CD4-positive, alpha-beta T cell treated with Interleukin-6 for 4 hours (primary cell): Measurements from ENCODE around the gene ABO.
"Not testable (repeated sequence)": the region's sequence is repeated elsewhere in the genome, so short reads cannot be mapped to it uniquely, and the experiment has no call there.

Experiments used
- DNase-seq: peaks from one replicate; pipeline ENCODE4 v3.0.0-alpha.2; 2020; ENCODE audit warnings: mixed read lengths

ABO gene

DNA sequence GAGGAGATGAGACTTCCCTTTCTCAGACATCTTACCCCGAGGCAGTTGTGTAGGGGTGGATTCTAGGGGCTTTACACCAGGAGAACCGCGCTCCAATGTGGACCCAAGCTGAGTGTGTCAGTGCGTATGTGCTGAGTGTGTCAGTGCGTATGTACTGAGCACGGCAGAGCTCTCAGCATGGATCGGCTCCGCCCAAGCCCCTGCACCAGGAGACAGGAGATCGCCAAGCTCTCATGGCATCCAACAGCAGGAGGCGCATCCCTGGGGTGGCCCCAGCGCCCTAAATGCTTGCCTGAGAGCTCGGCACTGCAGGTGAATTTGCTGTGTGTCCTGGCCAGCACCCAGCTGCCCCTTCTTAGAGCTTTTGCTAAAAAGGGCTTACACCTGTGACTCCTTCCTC, 53.0 kb downstream of the ABO start:
- DNase-seq: not testable (repeated sequence)

DNA sequence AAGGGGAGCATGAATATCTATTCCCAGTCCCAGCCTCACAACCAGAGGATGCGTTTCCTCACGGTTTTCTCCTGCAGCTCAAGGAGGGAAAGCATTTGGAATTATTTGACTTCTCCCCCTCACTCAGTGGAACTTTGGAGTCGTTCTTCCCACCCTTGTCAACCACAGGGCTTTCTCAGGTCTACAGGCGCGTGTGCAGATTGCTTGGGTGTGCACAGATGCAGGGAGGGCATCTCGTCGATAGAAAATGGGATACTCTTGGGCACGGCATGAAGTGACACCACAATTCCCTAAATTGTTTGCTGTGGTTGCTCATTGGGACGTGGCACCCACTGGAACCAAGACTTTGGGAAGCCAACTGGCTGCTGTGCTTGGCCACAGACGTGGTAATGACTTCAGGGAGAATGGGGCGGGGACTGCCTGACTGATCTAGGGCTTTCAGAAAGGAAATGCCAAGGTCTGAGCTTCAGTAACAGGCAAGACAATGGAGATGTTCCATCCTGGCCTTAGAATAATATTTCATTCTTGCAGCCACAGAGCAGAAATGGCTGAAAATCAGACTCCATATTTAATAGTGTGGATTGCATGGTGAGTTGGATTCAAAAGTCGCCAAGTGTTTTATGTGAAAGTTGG, 53.7 kb downstream of the ABO start:
- DNase-seq: no peak

DNA sequence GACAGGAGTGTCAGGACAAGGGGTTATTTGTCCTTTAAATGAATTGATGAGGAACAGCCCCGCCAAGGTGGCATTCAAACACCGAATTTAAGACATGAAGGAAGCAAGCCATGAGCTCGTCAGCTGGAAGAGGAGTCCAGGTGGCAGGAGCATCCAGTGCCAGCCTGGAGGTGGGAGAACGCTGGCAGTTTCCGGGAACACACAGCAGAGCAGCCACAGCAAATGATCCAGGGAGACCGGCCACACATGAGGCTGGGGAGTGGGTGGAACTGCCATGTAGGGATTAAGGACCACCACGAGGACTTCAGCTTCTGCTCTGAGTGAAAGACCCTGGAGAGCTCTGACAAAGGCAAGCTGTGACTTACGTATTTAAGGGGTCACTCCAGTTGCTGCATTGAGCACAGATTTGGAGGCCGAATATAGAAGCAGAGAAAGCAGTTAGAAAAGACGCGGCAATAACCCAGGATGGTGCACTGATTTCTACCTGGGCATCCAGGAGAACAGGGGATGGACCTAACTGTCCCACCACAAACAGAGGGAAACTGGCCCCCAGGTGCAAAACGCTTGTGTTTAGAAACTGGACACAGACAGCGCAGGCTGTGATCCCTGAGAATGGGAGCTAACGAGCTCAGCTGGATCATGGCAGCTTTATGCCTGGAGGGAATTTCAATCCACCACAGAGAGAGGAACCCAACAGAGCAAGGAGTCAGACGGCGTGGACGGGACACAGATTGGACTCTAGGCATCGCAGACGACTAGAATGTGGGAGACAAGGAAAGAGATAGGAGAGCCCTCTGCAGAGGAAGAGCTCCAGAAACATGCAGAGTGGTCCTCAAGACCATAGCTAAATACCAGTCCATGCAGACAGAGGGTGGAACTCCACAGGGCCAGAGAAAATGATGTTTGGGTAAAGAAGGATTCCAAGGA, 56.7 kb downstream of the ABO start:
- not testable (repeated sequence) for DNase-seq

DNA sequence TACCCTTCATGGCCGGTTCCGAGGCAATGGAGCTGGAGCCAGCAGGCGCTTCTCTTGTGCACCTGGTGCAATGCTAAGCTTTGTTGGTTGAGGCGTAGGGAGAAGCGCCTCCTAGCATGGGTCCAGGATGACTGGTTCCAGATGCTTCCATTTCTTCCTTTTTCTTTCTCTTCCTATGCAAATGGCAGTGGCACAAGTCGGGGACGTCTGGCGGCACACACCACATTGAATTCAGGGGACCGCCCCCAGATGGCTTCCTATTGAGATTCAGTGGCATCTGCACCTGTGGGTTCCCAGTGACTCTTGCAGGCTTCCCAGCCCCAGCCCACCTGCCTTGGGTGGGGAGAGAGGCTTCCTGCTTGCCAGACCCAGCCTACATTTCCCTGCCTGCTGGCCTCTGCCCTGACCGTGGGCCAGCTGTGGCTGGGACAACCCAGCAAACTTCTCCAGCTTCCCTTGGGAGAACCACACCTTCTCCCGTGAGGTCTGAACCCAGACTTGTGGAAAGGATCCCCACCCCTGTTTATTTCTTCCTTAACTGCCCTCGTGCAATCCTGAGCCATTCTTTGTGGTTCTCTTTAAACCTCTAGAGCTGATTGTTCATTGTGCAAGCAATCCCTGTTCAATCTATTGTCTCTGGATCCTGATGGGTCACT, 57.5 kb downstream of the ABO start:
- not testable (repeated sequence) for DNase-seq

DNA sequence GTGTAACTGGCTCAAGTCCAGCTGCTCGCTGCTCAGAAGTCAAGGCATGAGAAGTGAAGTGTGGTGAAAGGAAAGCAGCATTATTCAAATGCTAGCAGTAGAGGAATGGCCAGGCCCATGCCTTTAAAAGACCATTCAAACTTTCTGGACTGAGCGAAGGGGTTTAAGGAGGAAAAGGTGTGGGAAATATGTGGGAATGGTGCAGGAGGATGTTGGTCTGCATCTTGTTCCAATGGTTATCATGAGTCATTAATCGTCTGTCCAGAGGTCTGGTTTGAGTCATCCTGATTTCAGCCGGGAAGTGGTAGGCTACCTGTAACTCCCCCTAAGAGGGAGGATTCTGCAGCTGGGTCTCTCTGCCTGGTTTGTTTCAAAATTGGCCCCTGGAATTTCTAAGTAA, 60.7 kb downstream of the ABO start:
- not testable (repeated sequence) for DNase-seq

DNA sequence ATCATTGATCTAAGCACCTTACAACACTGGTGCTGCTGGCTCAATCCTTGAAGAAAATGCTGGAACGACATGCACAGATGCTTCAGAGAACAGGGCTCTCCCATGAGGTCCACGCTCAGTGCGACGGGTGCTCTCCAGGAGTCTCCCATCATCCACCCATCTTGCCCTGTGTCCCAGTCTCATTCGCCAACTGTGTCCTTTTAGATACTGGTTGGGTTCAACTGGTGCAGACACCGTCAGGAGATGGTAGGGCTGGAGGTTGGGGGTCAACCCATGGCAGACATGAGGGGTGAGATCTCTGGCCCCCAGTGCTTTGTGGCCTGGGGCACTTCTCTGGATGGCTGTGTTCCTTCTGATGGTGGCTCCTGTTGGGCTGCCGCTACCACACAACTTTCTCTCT, 64.4 kb downstream of the ABO start:
- DNase-seq: no peak

DNA sequence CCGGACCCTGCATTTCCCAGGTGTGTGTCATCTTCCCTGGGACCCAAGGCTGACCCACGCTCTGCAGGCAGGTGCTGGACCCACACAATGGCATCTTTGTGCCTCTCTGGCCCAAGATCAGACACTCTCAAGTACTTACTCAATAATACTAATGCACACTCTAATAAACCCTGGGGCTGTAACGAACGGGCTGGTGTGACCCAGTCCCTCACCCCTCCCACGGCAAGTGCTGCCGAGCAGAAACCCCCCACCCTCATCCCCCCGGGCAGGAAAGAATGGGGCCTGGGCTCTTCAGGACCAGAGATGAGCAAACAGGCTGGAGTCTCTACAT, 64.8 kb downstream of the ABO start:
- no peak for DNase-seq

DNA sequence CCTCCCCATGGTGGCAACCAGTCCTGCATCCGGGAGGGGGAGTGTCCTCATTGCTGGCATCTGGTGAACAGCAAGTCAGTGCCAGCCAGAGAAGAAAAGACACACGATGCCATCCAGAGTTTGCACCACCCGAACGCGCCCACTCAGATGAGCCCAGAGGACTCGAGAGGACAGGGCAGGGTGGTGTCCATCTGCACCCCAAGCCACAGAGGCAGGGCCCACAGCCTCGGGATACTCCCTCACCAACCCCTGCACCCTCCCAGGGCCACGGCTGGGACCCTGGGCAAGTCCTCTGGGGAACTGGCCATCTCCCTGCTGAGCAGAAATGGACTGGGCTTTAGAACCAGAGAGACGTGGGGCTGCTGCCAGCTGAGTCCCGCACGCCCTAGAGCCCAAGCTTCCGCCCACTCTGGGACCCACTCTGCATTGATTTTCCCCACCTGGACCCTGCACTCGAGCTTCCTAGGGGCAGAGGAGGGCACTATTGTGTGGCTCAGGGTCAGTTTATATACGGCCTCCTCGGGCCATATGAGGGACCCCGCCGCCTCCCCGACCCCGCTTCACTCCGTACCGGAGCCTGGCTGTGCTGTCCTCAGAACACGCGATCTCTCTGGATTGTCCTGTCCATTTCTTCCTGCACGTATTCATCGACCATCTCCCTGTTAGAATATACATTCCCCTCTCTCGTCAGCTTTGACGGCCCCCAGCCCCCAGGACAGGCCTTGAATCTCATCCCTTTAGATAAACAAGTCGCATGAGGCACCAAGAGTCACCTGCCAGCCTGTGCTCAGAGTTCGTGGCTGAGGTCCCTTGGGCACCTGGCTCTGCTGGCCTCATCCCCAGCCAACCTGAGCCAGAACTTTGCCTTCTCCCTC, 65.4 kb downstream of the ABO start:
- not testable (repeated sequence) for DNase-seq

DNA sequence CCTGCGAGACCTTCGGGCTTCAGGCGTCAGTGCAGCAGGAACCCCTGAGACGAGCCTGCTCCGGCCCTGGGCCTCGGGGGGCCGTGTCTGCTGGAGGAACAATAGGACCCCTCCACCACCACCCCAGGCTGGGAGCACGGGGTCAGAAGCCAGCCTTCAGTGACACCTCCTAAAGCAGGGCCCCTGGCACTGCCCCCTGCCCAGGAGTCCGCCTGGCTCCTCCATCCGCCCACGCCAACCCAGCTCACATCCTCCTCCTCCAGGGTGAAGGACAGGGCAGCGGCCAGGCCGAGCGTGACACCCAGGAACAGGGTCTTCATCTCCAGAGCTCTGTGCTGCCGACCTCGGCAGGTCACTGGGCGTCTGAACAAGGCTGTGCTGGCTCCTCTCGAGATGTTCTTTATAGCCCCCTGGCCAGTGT, 66.1 kb downstream of the ABO start, which contains the start of gene OBP2B:
TSS of gene OBP2B (minus strand) at position 371 of the 421 bp plus-strand sequence. CDS start at position 320, 51 bp downstream.
- not testable (repeated sequence) for DNase-seq

DNA sequence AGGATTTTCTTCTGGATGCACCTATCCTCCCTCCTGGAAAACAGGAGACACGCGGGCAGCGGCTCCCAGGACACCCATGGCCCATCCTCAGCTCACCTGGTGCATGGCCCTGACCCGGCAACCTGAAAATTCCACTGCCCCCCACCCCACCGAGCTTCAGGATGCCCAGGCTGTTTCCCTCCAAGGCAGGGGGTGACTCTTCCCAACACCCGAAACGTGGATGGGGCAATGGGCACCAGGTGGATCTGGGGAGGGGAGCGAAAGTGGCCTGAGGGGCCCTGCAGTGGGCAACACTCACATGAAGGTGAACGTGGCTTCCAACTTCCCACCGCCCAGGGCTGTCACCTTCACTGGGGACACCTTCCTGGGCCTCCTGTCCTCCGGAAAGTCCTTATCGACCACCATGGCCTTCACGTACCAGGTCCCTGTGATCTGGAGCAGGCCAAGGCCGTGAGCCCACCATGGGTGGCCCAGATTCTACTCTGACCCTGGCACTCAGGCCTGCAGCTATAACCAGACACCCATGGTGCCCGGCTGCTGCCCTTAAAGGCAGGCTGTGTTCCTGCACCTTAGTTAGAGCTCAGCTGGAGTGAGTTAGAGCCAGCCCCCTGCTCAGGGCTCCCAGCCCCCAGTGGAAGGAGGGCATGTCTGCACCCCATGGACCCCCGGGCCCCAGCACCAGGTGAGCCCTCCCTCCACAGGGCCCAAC, 66.7 kb downstream of the ABO start:
- DNase-seq: not testable (repeated sequence)

DNA sequence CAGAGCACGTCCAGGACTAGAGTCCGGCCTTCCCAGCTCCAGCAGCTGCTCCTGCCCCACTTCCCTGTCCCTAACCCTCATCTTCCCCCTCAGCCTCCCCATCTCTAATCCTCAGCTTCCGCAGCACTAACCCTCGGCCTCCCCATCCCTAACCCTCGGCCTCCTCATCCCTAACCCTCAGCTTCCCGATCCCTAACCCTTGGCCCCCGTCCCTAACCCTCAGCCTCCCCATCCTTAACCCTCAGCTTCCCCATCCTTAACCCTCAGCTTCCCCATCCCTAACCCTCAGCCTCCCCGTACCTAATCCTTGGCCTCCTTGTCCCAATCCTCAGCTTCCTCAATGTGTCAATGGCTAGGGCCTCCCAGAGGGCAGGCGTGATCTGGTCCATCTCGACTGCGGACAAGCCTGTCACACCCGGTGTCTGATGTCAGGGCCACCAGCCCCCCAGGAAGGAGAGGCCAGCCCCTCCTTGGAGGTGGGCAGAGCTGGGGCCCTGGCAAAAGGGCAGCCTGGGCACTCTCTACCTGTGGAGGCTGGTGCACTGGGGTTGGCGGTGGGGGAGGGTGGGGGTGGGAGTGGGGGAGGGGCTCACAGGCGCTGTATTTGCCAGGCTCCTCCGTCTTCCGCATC, 67.3 kb downstream of the ABO start:
- DNase-seq: no peak

DNA sequence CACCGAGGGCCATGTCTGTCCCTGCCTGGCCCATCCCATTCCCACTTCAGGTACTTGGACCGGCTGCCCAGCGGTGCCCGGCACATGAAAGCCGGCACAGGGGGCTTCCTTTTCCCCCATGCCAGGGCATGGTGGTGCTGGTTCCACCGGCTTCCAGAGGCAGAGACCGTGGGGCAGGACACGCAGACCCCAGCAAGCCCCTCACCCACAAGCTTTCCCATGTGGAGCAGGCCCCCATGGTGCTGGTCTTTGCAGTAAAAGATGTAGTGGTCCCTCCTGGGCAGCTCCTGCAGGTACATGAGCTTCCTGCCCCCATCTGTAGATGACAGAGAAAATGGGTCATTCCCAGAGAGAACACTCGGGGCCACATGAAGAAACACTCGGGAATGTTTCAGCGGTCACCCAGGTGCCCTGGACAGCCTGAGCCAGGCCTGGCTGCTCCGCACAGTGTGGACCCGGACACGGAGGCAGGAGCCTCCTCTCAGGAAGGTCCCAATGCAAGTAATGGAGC, 67.9 kb downstream of the ABO start:
- DNase-seq: no peak

DNA sequence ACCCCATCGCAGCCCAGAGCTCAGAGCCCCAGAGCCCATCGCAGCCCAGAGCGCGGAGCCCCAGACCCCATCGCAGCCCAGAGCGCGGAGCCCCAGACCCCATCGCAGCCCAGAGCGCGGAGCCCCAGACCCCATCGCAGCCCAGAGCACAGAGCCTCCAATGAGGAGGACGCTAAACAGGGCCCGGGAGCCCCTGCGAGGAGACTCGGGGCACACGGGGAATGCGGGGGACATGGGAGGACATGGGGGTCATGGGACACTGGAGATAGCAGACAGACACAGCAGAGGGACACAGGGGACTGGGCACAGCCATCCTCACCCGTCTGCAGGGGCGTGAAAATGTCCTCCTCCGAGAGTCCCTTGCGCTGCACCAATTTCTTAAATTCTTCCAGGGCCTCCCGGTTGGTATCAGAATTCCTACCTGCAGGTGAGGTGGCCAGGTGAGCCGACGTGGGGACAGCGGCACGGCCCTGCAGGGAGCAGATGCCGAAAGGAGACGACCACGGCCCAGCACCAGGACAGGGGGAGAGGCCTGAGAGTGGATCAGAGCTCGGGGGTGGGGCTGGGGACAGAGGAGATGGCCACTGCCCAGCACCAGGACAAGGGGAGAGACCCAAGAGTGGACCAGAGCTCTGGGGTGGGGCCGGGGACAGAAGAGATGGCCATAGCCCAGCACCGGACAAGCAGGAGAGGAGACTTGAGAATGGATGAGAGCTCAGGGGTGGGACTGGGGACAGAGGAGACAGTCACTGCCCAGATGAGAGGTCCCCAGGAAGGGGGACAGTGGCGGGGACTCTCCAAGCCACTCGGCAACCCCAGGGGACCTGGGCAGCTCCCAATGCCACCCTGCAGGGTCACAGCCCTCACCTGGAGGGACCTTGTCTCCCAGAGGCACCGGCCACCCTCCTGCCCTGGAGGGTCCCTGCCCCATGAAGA, 68.7 kb downstream of the ABO start:
- no peak for DNase-seq

DNA sequence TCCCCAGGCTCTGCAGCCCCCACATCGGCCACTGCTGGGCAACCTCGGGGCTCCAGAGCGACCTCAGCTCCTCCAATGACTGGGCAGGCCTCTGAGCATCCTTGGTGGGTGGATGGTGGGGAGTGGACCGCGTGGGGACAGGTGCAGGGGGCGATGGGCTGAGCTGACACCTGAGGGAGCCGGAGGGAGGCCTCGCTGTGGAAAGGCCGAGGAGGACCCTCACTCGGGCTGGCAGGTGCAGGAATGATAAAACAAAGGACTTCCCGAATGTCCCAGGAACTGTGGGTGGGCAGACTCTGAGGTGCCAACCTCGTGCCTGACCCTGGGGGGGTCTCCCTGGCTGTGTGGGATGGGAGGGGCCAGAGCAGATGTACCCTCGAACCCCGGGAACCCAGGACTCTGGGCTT, 69.5 kb downstream of the ABO start:
- DNase-seq: not testable (repeated sequence)
